D721Med (cell line): ENCODE measurements around the gene GUCY2D.

Experiments used
- DNase-seq: peaks from one replicate; pipeline ENCODE4 v3.0.0; 2011; ENCODE audit warnings: low spot score; ENCODE audit not compliant: insufficient read length
- FAIRE-seq: peaks from 2 replicates; lab custom pipeline; 2011; peaks lifted over from hg19 to GRCh38; lab: Jason Lieb, UNC
- TF ChIP-seq, protein P1 (sequence below): IDR thresholded peaks from 2 replicates; pipeline ENCODE4 v1.5.1; 2012; ENCODE audit warnings: mild to moderate bottlenecking, control low read depth; ENCODE audit not compliant: insufficient read depth; ENCODE audit errors: missing control alignments

GUCY2D gene

DNA sequence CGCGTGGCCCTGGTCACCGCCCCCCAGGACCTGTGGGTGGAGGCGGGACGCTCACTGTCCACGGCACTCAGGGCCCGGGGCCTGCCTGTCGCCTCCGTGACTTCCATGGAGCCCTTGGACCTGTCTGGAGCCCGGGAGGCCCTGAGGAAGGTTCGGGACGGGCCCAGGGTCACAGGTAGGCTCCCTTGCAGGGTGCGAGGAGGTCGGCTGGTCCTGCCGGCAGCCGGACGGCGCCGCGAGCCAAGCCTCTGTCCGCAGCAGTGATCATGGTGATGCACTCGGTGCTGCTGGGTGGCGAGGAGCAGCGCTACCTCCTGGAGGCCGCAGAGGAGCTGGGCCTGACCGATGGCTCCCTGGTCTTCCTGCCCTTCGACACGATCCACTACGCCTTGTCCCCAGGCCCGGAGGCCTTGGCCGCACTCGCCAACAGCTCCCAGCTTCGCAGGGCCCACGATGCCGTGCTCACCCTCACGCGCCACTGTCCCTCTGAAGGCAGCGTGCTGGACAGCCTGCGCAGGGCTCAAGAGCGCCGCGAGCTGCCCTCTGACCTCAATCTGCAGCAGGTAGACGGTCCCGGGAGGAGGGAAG, 1.3 kb downstream of the GUCY2D start:
- no peak for FAIRE-seq
- TF ChIP-seq, protein P1, sequence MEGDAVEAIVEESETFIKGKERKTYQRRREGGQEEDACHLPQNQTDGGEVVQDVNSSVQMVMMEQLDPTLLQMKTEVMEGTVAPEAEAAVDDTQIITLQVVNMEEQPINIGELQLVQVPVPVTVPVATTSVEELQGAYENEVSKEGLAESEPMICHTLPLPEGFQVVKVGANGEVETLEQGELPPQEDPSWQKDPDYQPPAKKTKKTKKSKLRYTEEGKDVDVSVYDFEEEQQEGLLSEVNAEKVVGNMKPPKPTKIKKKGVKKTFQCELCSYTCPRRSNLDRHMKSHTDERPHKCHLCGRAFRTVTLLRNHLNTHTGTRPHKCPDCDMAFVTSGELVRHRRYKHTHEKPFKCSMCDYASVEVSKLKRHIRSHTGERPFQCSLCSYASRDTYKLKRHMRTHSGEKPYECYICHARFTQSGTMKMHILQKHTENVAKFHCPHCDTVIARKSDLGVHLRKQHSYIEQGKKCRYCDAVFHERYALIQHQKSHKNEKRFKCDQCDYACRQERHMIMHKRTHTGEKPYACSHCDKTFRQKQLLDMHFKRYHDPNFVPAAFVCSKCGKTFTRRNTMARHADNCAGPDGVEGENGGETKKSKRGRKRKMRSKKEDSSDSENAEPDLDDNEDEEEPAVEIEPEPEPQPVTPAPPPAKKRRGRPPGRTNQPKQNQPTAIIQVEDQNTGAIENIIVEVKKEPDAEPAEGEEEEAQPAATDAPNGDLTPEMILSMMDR, result no peak
- no peak for DNase-seq

DNA sequence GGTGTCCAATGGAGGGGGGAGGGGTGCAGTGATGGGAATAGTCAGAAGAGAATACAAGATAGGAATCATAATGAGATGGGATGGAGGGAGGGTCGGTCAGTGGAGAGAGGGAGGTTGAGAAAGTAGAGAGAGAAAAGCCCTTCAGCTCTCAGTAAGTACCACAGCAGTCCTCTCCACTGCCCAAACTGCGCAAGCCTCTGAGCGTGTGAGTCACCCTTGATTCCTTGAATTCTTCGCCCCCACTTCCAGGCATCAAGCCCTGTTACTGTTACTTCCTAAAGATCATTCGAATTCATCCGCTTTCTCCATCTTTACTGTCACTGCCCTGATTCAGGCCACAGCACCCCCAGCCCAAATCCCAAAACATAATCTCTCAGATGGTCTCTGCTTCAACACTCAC, 2.5 kb downstream of the GUCY2D start:
- DNase-seq (no peak), FAIRE-seq (no peak)
- TF ChIP-seq, protein P1, result no peak

DNA sequence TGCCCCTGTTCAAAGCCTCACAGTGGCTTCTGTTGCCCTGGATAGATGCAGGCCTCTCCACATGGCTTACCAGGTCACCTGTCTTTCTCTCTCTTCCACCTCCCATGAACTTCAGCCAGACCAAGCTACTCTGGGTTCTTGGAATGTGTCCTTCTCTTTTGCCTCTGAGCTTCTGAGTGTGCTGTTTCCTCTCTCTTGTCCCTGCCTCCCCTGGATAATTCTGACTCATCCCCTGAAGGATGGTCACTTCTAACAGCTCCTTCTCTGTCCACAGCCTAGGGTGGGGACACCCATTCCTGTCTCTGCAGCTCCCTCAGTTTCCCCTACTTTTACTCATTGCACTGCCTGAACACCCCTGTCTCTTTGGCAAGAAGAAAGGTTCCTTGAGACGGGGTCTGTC, 2.9 kb downstream of the GUCY2D start:
- DNase-seq (no peak), FAIRE-seq (no peak)
- TF ChIP-seq, protein P1, result no peak

DNA sequence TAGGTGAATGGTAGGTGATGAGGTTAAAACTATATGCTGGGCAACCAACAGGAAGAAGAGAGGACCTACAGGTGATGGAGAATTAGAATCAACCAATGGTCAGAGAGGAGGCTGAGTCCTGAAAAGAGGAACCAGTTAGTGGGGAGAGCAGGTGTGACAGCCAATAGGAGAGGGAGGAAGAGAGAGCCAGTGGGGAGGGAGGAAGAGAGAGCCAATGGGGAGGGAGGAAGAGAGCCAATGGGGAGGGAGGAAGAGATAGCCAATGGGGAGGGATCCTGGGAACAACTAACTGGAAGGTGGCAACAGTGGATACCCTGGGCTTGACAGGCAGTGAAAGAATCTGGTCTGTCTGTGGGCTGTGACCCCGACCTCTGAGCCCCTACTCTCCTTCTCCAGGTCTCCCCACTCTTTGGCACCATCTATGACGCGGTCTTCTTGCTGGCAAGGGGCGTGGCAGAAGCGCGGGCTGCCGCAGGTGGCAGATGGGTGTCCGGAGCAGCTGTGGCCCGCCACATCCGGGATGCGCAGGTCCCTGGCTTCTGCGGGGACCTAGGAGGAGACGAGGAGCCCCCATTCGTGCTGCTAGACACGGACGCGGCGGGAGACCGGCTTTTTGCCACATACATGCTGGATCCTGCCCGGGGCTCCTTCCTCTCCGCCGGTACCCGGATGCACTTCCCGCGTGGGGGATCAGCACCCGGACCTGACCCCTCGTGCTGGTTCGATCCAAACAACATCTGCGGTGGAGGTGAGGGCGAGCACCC, 3.7 kb downstream of the GUCY2D start:
- DNase-seq, result no peak
- TF ChIP-seq, protein P1, result no peak
- no peak for FAIRE-seq

DNA sequence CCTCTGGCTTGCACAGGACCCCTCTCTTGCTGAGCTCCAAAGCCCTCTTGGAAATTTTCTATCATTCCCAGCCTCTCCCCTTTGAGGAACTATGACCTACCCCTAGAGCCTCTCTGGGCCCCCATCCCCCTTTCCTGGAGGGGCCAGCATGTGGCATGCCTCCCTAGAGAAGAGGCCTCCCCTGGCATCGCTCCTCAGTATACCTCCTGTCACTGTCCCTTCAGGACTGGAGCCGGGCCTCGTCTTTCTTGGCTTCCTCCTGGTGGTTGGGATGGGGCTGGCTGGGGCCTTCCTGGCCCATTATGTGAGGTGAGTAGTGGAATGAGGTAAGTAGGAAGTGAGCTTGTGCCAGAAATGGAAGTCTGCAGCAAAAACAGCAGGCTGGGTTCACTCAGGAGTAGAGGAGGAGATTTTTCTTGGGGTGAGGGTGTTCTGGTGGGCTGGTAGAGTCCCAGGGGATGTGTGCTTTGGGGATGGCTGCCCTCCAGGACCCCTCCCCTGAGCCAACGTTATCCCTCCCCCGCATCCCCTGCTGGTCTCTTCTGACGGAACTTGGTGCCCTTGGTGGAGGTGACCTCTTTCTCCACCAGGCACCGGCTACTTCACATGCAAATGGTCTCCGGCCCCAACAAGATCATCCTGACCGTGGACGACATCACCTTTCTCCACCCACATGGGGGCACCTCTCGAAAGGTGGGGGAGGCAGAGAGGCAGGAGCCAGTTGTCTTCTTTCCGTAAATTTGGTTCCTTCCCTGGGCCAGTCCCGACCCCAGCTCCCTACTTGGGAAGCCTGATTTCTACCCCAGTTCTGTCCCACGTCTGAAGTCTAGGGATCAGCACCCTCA, 4.6 kb downstream of the GUCY2D start:
- DNase-seq (no peak), FAIRE-seq (no peak)

DNA sequence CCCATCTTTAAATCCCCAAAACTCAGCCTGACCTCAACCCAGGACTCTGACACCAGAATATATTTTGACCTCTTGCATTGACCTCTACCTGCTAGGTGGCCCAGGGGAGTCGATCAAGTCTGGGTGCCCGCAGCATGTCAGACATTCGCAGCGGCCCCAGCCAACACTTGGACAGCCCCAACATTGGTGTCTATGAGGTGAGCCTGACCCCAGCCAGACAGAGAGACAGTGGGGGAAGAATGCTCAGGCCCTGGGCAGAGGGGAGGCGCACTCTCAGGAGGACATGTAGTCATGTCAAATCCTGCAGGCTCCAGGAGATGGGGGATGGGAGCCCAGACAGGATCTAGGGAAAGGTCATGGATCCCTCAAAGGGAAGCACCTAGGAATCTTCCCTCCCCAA, 5.4 kb downstream of the GUCY2D start:
- DNase-seq (no peak), FAIRE-seq (no peak)
- TF ChIP-seq, protein P1, result no peak

More for the DNA sequence above, 4.6 kb downstream of the GUCY2D start:
- TF ChIP-seq, protein P1, result no peak
